GM03348 (cell line): ENCODE results near the gene GLB1L.
"Not testable (repeated sequence)": the region's sequence is repeated elsewhere in the genome, so short reads cannot be mapped to it uniquely, and the experiment has no call there.

Source experiments
- DNase-seq: peaks from one replicate; pipeline ENCODE4 v3.0.0; 2012; ENCODE audit warnings: low spot score

The GLB1L gene

DNA sequence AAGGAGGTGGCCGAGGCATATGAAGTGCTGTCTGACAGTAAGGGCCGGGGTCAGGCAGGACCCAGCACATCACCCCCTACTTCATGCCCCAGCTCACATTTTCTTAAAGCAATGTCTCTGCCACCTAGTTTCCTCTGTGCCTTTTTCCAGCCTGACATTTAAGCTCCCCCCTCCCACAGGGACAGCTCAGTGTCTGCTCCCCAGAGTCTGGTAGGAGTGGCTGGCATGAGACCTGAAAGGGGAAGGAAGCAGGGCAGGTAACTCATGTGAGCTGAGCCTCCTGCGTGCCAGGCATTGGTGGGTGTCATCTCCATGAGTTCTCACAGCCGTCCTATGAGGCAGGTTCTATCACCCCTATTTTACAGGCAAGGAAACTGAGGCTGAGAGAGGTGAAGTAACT, 35.4 kb upstream of the GLB1L start:
- DNase-seq = no peak

DNA sequence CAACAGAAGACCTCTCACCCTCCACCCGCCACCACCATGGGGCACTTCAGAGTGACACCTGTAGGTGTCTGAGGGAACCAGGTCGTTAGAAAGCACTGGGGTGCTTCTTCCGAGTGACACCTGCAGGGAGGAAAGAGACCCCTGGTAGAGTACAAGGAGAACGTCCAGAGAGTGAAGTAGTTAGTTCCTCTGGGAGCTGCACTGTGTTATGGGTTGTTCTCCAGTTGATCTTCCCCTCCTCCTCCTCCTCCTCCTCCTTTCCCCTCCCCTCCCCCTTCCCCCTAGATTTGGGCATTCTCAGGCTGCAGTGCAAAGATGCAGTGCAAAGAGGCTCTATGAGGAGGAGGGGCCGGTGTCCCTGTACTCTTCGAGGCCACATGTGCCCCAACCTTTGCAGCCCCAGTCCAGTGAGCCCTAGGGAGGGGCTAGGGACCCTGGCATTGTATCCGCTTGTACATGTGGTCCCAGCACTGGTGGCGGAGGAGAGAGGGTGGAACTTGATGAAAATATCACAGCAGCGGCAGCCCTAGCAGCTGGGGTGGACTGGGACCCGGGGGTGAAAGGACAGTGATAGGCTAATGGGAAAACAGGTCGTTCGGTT, 34.8 kb upstream of the GLB1L start:
- DNase-seq = no peak

- peak; percentile 100 for DNase-seq
Measured at GRCh38 chr2:219279151-219279915, 34.1 kb upstream of the GLB1L start, which contains the start of gene DNAJB2. Gene DNAJB2 (plus strand): TSS chr2:219279366. CDS start chr2:219279834, 468 bp downstream.

- DNase-seq = no peak
Measured at GRCh38 chr2:219278655-219279150, 33.5 kb upstream of the GLB1L start.

- peak; percentile 83 for DNase-seq
Measured at GRCh38 chr2:219277703-219278654, 32.7 kb upstream of the GLB1L start.

- DNase-seq = peak; percentile 86
Measured at GRCh38 chr2:219274361-219274921, 29.2 kb upstream of the GLB1L start.

DNA sequence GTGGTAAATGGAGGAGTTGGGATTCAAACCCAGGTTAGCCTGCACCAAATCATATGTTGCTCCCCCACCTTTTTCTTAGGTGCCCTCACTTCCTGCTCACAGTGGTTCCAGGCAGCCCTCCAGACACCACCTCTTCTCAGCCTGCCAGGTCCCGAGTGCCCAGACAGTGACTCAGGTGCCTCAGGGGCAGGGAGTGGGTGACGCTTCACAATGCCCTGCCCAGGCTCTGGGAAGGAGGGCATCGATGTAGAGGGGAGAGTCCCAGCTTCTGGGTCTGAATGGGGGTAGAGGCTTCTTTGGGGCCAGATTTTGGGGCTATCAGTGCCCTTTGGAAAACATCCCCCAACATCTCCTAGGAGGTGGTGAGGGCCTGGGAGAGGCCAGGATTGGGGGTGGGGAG, 28.7 kb upstream of the GLB1L start:
- no peak for DNase-seq

GRCh38 chr2:219272995-219273394, 27.8 kb upstream of the GLB1L start:
- no peak for DNase-seq

DNA sequence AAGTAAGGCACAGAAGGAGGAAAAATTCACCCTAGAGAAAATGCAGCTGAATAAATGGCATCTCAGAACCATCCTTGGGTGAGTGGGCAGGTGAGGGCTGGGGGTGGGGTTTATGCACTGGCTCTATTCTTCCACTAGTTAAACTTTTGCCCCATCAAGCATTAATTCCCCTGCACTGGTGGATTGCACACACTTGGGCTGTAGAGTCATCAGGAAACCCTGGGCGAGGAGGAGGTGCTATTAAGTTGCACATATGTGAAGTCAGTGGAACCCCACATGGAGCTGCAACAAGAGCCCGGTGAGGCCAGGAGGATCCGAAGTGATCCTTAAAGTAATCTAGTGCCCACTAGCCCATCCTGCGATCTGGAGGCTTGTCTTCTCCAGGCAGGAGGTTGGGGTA, 27.1 kb upstream of the GLB1L start:
- DNase-seq = no peak

DNA sequence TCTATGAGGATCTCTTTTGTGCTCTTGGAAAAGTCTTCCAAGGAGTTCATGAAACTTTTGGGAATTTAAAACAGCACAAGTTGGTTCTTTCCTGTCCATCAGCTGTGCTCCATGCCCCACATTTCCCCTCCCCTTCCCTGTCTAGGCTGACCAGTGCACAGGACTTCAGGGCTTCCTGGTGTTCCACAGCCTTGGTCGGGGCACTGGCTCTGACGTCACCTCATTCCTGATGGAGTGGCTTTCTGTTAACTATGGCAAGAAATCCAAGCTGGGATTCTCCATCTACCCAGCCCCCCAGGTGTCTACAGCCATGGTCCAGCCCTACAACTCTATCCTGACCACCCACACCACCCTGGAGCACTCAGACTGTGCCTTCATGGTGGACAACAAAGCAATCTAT, 25.8 kb upstream of the GLB1L start:
- no peak for DNase-seq

DNA sequence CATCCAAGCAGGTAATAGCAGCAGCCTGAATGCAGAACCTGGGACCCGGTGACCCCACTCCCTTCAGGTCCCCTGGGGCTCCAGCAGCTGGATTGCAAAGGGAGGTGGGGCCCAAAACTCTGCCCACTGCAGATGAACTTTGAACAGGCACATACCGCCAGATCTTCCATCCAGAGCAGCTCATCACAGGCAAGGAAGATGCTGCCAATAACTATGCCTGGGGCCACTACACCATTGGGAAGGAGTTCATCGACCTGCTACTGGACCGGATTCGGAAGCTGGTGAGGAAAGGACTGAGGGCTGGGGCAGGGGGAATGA, 24.8 kb upstream of the GLB1L start:
- DNase-seq = no peak

GRCh38 chr2:219269362-219270054, 24.3 kb upstream of the GLB1L start:
- no peak for DNase-seq

GRCh38 chr2:219268294-219268693, 23.1 kb upstream of the GLB1L start:
- no peak for DNase-seq

GRCh38 chr2:219266886-219267285, 21.6 kb upstream of the GLB1L start:
- no peak for DNase-seq

DNA sequence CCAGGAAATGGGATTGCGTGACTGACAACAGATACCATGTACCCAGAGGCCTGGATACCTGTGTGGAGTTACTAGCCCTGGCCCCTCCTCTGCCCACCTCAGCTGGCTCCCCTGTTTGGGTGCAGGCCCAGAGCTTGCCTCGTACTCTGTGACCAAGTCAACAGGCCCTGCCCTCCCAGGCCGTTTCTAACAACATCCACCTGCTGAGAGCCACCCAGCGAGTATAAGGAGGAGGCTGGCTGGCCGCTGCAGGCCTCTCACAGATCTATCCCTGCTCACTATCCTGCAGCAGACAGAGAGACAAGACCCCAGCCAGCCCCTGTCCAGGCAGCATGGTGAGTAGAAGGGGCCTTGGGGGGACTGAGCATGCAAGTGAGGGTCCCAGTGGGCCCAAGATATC, 21.0 kb upstream of the GLB1L start:
- DNase-seq = no peak

DNA sequence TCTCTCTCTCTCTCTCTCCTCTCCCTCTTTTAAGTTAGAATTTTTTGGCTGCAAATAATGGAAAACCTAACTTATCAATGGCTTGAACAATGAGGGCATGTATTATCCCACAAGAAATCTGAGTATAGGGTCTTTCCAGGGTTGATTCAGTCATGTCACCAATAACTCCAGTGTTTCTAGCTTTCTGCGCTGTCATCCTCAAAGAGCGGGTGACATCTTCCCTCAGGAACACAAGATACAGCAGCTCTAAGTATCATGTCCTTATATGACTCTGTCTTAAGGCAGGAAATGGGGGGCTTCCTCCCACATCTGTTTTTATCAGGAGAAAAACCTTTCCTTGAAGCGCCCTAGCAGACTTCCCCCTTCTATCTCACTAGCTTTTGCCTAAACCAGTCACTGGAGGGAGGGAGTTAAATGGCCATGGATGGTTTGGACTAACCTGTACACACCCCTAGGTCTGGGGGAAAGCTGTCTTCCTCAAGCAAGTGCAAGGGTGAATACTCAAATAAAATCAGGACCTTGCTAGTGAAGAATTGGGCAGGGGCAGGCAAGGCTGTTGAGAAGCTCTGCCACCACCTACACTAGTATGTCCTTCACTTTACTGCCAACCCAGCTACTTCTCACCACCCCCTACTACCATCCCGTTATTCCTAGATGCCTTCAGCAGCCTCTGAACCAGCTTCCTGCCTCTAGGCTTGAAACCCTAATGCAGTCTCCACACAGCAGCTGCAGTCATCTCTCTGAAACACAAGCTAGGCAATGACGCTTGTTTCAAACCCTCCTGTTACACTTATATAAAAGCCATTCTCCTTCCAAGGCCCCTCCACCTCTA, 16.0 kb upstream of the GLB1L start:
- no peak for DNase-seq

GRCh38 chr2:219258942-219259341, 13.7 kb upstream of the GLB1L start:
- not testable (repeated sequence) for DNase-seq

GRCh38 chr2:219254590-219255201, 9.5 kb upstream of the GLB1L start:
- peak; percentile 13 for DNase-seq

GRCh38 chr2:219253753-219254589, 8.7 kb upstream of the GLB1L start, which contains the start of gene TUBA4A:
Gene TUBA4A (minus strand): TSS chr2:219253918. CDS start chr2:219253858, 60 bp downstream.
- peak; percentile 97 for DNase-seq
